ENCODE measurements around the gene UGT3A1.

- no peak for TF ChIP-seq CTCF (IDR thresholded peaks at IDR 0.05; ENCODE audit: extremely low read depth in 1 of 2, insufficient read depth in 1 of 2, low read depth in 1 of 2, low read length in 2 of 2)
- no peak for TF ChIP-seq POLR2A (IDR thresholded peaks at IDR 0.05; ENCODE audit: low read depth, low read length)
- no peak for TF ChIP-seq POLR2AphosphoS5 (IDR thresholded peaks at IDR 0.05; ENCODE audit: insufficient read depth, low read depth, low read length)
- no peak for TF ChIP-seq MYC (IDR thresholded peaks at IDR 0.05; ENCODE audit: low read depth, low read length)
- TF ChIP-seq MAX (IDR thresholded peaks at IDR 0.05; ENCODE audit: insufficient read depth, insufficient read length), result no peak
Measured at GRCh38 chr5:36027711-36028110, 36.5 kb upstream of the UGT3A1 start.

Measured in endothelial cell of umbilical vein (primary cell).